Measurements from ENCODE around the gene MRGPRX1.
"Not testable (repeated sequence)": the region's sequence is repeated elsewhere in the genome, so short reads cannot be mapped to it uniquely, and the experiment has no call there.

DNA sequence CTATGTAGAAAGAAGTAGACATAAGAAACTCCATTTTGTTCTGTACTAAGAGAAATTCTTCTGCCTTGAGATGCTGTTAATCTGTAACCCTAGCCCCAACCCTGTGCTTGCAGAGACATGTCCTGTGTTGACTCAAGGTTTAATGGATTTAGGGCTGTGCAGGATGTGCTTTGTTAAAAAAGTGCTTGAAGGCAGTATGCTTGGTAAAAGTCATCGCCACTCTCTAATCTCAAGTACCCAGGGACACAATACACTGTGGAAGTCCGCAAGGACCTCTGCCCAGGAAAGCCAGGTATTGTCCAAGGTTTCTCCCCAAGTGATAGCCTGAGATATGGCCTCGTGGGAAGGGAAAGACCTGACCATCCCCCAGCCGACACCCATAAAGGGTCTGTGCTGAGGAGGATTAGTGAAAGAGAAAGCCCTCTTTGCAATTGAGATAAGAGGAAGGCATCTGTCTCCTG, 39.0 kb downstream of the MRGPRX1 start:
- TF ChIP-seq, protein P1, sequence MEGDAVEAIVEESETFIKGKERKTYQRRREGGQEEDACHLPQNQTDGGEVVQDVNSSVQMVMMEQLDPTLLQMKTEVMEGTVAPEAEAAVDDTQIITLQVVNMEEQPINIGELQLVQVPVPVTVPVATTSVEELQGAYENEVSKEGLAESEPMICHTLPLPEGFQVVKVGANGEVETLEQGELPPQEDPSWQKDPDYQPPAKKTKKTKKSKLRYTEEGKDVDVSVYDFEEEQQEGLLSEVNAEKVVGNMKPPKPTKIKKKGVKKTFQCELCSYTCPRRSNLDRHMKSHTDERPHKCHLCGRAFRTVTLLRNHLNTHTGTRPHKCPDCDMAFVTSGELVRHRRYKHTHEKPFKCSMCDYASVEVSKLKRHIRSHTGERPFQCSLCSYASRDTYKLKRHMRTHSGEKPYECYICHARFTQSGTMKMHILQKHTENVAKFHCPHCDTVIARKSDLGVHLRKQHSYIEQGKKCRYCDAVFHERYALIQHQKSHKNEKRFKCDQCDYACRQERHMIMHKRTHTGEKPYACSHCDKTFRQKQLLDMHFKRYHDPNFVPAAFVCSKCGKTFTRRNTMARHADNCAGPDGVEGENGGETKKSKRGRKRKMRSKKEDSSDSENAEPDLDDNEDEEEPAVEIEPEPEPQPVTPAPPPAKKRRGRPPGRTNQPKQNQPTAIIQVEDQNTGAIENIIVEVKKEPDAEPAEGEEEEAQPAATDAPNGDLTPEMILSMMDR (IDR thresholded peaks at IDR 0.05; ENCODE audit: low read length), result not testable (repeated sequence)
- not testable (repeated sequence) for TF ChIP-seq EZH2 (optimal IDR thresholded peaks at IDR 0.05; ENCODE audit: low read depth, low read length); EZH2phosphoT487 (IDR thresholded peaks at IDR 0.05; ENCODE audit: low read length)
